ENCODE measurements around the gene PEG3. TPM values are rescaled to one million over a fixed set of nuclear protein-coding genes. Genes with fewer than 3 reads are reported as not detected.

The PEG3 gene
- not detected in 2 replicates for total RNA-seq (2013; cell fraction: nucleolus; rRNA removed)
- total RNA-seq (2014; rRNA removed) (not detected in 2 replicates), total RNA-seq (2014; rRNA removed; fragmentation: Illumina TruSeq; extraction: Trizol) (not detected in 2 replicates), total RNA-seq (2021) (0.33 and 0.96 TPM in 2 replicates), polyA plus RNA-seq (2011; rRNA removed) (not detected in 2 replicates), polyA plus RNA-seq (2014; fragmentation: Illumina TruSeq; extraction: Trizol) (not detected in 2 replicates), polyA plus RNA-seq (2014; fragmentation: Nextera tagmentation; extraction: Ambion mirVana) (not detected), polyA plus RNA-seq (2014; rRNA removed) (0.03 TPM in 1 of 2 replicates, not detected in the other), polyA plus RNA-seq (2016; fragmentation: Nextera tagmentation; extraction: Ambion mirVana) (not detected), polyA minus RNA-seq (2011; rRNA and poly(A)+ RNA removed) (not detected in 2 replicates), Bru-seq, nascent RNA (percentile 35 among the genes with signal in this experiment), BruChase-seq, experiment 1, labeled RNA remaining after a 6-hour chase (percentile 18 among the genes with signal in this experiment), BruChase-seq, experiment 2, labeled RNA remaining after a 2-hour chase (percentile 10 among the genes with signal in this experiment)
- not detected for polyA plus RNA-seq (2011; ENCODE audit: low read depth)
- not detected in 2 replicates for polyA plus RNA-seq (2011; cell fraction: cytosol; rRNA removed)
- not detected in 2 replicates for polyA plus RNA-seq (2011; cell fraction: nucleus; rRNA removed)
- polyA plus RNA-seq (2012) = 0.03 TPM in 1 of 2 replicates, not detected in the other
- not detected in 2 replicates for polyA minus RNA-seq (2011; cell fraction: cytosol; rRNA and poly(A)+ RNA removed)
- not detected in 2 replicates for polyA minus RNA-seq (2011; cell fraction: nucleus; rRNA and poly(A)+ RNA removed)
- long read RNA-seq, experiment 1 = 0 reads
- long read RNA-seq, experiment 2 = 0 reads

- Histone ChIP-seq H3K9ac (ENCODE audit: control insufficient read depth, insufficient read depth, low read length) (no peak within 1 kb of the TSS), H3K4me3 (no peak within 1 kb of the TSS), H3K79me2 (ENCODE audit: control insufficient read depth, insufficient read depth, low read length) (no peaks in the 10 kb centered on the region), H3K27ac (ENCODE audit: control insufficient read depth, insufficient read depth) (no peak within 1 kb of the TSS), H3K9me3 (replicated peaks; ENCODE audit: control insufficient read depth, insufficient read depth, low read length) (peaks cover 6% of the 10 kb centered on the region; the same call in 1 of the 3 replicates), H4K20me1 (ENCODE audit: control insufficient read depth, insufficient read depth) (no peaks in the 10 kb centered on the region), H2AFZ (ENCODE audit: control insufficient read depth, low read depth, low read length) (no peak within 1 kb of the TSS), H3K36me3 (ENCODE audit: control insufficient read depth in 2 of 2, insufficient read depth in 2 of 2, low read length in 1 of 2) (no peaks in the 10 kb centered on the region), H3K4me1 (ENCODE audit: control insufficient read depth, insufficient read depth, low read length) (no peaks in the 10 kb centered on the region), H3K27me3 (replicated peaks in 1 of 2; ENCODE audit: control insufficient read depth in 2 of 2, insufficient read depth in 2 of 2, low read length in 1 of 2) (no peaks in the 10 kb centered on the region), H3K4me2 (ENCODE audit: control insufficient read depth, insufficient read depth) (no peak within 1 kb of the TSS)
- intact Hi-C loops (cut with micrococcal nuclease; ENCODE audit: unreplicated experiment) (no loop called here), in situ Hi-C loops (cut with MboI) (no loop called here)
- WGBS (ENCODE audit: insufficient coverage, insufficient replicate concordance, low lambda C conversion rate, missing lambda C conversion rate) = 73% methylated on average over 44 of the region's 49 CpGs
- no peak for ATAC-seq
- no peak for DNase-seq (ENCODE audit: low read depth, low spot score)
- RAD21 ChIA-PET (ENCODE audit: unreplicated experiment) = no interaction called here
- BruUV-seq (replicated peaks) = no TSS peak
- SMC1A ChIA-PET (ENCODE audit: uncharacterized antibody, unreplicated experiment) = no interaction called here
- POLR2A ChIA-PET = no interaction called here
- CTCF ChIA-PET = no interaction called here
- no peak for FAIRE-seq
- TF ChIP-seq HDAC6 (IDR thresholded peaks at IDR 0.05; ENCODE audit: unreplicated experiment) (no peak), POU2F2 (IDR thresholded peaks at IDR 0.05; ENCODE audit: borderline replicate concordance, low read depth, low read length) (no peak), RB1 (IDR thresholded peaks at IDR 0.05; ENCODE audit: borderline replicate concordance) (no peak), BACH1 (IDR thresholded peaks at IDR 0.05; ENCODE audit: borderline replicate concordance) (no peak), CBX5 (IDR thresholded peaks at IDR 0.05; ENCODE audit: low read depth) (no peak), RELA (IDR thresholded peaks at IDR 0.05; ENCODE audit: borderline replicate concordance, partially characterized antibody) (no peak), USF2 (IDR thresholded peaks at IDR 0.05; ENCODE audit: borderline replicate concordance, low read depth, low read length) (no peak), RBBP5 (conservative IDR thresholded peaks at IDR 0.05) (no peak), SMAD5 (IDR thresholded peaks at IDR 0.05; ENCODE audit: low read depth) (no peak), TCF3 (IDR thresholded peaks at IDR 0.05; ENCODE audit: borderline replicate concordance, insufficient read depth, low read depth, low read length) (no peak)
- TF ChIP-seq, protein P1, sequence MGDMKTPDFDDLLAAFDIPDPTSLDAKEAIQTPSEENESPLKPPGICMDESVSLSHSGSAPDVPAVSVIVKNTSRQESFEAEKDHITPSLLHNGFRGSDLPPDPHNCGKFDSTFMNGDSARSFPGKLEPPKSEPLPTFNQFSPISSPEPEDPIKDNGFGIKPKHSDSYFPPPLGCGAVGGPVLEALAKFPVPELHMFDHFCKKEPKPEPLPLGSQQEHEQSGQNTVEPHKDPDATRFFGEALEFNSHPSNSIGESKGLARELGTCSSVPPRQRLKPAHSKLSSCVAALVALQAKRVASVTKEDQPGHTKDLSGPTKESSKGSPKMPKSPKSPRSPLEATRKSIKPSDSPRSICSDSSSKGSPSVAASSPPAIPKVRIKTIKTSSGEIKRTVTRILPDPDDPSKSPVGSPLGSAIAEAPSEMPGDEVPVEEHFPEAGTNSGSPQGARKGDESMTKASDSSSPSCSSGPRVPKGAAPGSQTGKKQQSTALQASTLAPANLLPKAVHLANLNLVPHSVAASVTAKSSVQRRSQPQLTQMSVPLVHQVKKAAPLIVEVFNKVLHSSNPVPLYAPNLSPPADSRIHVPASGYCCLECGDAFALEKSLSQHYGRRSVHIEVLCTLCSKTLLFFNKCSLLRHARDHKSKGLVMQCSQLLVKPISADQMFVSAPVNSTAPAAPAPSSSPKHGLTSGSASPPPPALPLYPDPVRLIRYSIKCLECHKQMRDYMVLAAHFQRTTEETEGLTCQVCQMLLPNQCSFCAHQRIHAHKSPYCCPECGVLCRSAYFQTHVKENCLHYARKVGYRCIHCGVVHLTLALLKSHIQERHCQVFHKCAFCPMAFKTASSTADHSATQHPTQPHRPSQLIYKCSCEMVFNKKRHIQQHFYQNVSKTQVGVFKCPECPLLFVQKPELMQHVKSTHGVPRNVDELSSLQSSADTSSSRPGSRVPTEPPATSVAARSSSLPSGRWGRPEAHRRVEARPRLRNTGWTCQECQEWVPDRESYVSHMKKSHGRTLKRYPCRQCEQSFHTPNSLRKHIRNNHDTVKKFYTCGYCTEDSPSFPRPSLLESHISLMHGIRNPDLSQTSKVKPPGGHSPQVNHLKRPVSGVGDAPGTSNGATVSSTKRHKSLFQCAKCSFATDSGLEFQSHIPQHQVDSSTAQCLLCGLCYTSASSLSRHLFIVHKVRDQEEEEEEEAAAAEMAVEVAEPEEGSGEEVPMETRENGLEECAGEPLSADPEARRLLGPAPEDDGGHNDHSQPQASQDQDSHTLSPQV (IDR thresholded peaks at IDR 0.05) = no peak
- TF ChIP-seq, protein P2, sequence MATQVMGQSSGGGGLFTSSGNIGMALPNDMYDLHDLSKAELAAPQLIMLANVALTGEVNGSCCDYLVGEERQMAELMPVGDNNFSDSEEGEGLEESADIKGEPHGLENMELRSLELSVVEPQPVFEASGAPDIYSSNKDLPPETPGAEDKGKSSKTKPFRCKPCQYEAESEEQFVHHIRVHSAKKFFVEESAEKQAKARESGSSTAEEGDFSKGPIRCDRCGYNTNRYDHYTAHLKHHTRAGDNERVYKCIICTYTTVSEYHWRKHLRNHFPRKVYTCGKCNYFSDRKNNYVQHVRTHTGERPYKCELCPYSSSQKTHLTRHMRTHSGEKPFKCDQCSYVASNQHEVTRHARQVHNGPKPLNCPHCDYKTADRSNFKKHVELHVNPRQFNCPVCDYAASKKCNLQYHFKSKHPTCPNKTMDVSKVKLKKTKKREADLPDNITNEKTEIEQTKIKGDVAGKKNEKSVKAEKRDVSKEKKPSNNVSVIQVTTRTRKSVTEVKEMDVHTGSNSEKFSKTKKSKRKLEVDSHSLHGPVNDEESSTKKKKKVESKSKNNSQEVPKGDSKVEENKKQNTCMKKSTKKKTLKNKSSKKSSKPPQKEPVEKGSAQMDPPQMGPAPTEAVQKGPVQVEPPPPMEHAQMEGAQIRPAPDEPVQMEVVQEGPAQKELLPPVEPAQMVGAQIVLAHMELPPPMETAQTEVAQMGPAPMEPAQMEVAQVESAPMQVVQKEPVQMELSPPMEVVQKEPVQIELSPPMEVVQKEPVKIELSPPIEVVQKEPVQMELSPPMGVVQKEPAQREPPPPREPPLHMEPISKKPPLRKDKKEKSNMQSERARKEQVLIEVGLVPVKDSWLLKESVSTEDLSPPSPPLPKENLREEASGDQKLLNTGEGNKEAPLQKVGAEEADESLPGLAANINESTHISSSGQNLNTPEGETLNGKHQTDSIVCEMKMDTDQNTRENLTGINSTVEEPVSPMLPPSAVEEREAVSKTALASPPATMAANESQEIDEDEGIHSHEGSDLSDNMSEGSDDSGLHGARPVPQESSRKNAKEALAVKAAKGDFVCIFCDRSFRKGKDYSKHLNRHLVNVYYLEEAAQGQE (IDR thresholded peaks at IDR 0.05; ENCODE audit: low read depth, low read length) = no peak
Observed at GRCh38 chr19:56840451-56841192, at the start of gene PEG3, which contains the start of gene ZIM2. TSS of gene PEG3 (minus strand) at chr19:56840726. CDS start at chr19:56824655, 16,071 bp downstream. TSS of gene ZIM2 (minus strand) at chr19:56840726. CDS start at chr19:56824277, 16,449 bp downstream.
